HepG2 (cell line): ENCODE measurements around the gene TEX12. TPM values are rescaled to one million over a fixed set of nuclear protein-coding genes. Genes with fewer than 3 reads are reported as not detected.
A peak's percentile ranks its signal among the peaks of the same experiment; 100 is the strongest.

Source experiments
- ATM ChIP-seq: fragments of 450-650 bp; IDR thresholded peaks from 2 replicates; pipeline ENCODE4 v1.7.1; 2017; ENCODE audit warnings: mild to moderate bottlenecking, borderline replicate concordance
- BORCS8-MEF2B ChIP-seq: sonication (generic); formaldehyde crosslinking; IDR thresholded peaks from 2 replicates; pipeline ENCODE4 v1.8.0; 2022; ENCODE audit warnings: mild to moderate bottlenecking, missing genetic modification reagents
- FOXO1 ChIP-seq: sonication (generic); formaldehyde crosslinking; IDR thresholded peaks from 2 replicates; pipeline ENCODE4 v1.4.0; 2020; ENCODE audit warnings: missing genetic modification reagents
- HNRNPL ChIP-seq: fragments of 200-400 bp; formaldehyde crosslinking; IDR thresholded peaks from 2 replicates; pipeline ENCODE4 v1.6.1; 2017; ENCODE audit warnings: mild to moderate bottlenecking, low read depth, low read length
- MTA1 ChIP-seq: sonication (generic); formaldehyde crosslinking; IDR thresholded peaks from 2 replicates; pipeline ENCODE4 v1.4.0; 2020; ENCODE audit warnings: missing genetic modification reagents, mild to moderate bottlenecking, borderline replicate concordance
- MXI1 ChIP-seq: IDR thresholded peaks from 3 replicates; pipeline ENCODE4 v1.6.1; 2012; ENCODE audit warnings: low read depth, low read length, inconsistent platforms, borderline replicate concordance
- PHF21A ChIP-seq: sonication (generic); formaldehyde crosslinking; IDR thresholded peaks from 2 replicates; pipeline ENCODE4 v1.5.0; 2020; ENCODE audit warnings: mild to moderate bottlenecking, missing genetic modification reagents
- TARDBP ChIP-seq: sonication (generic); formaldehyde crosslinking; IDR thresholded peaks from 2 replicates; pipeline ENCODE4 v1.8.0; 2022; ENCODE audit warnings: mild to moderate bottlenecking, missing genetic modification reagents
- TBX3 ChIP-seq: fragments of 450-650 bp; IDR thresholded peaks from 2 replicates; pipeline ENCODE4 v1.6.1; 2017; ENCODE audit warnings: antibody characterized with exemption, mild to moderate bottlenecking, inconsistent platforms, borderline replicate concordance
- ZBTB21 ChIP-seq: sonication (generic); formaldehyde crosslinking; IDR thresholded peaks from 2 replicates; pipeline ENCODE4 v1.4.0; 2020; ENCODE audit warnings: missing genetic modification reagents
- ZEB1 ChIP-seq: IDR thresholded peaks from 2 replicates; pipeline ENCODE4 v1.6.1; 2012; ENCODE audit warnings: mild to moderate bottlenecking, low read depth, inconsistent platforms; ENCODE audit not compliant: insufficient replicate concordance
- ZMYM3 ChIP-seq: sonication (generic); formaldehyde crosslinking; IDR thresholded peaks from 2 replicates; pipeline ENCODE4 v1.5.1; 2020; ENCODE audit warnings: mild to moderate bottlenecking, missing genetic modification reagents
- ZNF124 ChIP-seq: sonication (generic); formaldehyde crosslinking; IDR thresholded peaks from 2 replicates; pipeline ENCODE4 v1.4.0; 2020; ENCODE audit warnings: missing genetic modification reagents
- ZNF350 ChIP-seq: sonication (generic); formaldehyde crosslinking; IDR thresholded peaks from 2 replicates; pipeline ENCODE4 v1.4.0; 2020; ENCODE audit warnings: mild to moderate bottlenecking, low read depth, missing genetic modification reagents, borderline replicate concordance
- ZNF382 ChIP-seq: sonication (generic); formaldehyde crosslinking; IDR thresholded peaks from 2 replicates; pipeline ENCODE4 v1.5.0; 2020; ENCODE audit warnings: missing genetic modification reagents, mild to moderate bottlenecking, borderline replicate concordance
- ZNF615 ChIP-seq: sonication (generic); formaldehyde crosslinking; IDR thresholded peaks from 2 replicates; pipeline ENCODE4 v1.5.0; 2020; ENCODE audit warnings: mild to moderate bottlenecking, missing genetic modification reagents, borderline replicate concordance
- ZNF678 ChIP-seq: sonication (generic); formaldehyde crosslinking; IDR thresholded peaks from 2 replicates; pipeline ENCODE4 v1.4.0; 2020; ENCODE audit warnings: mild to moderate bottlenecking, missing genetic modification reagents
- ZNF768 ChIP-seq: sonication (generic); formaldehyde crosslinking; IDR thresholded peaks from 2 replicates; pipeline ENCODE4 v1.4.0; 2020; ENCODE audit warnings: missing genetic modification reagents
- ZNF841 ChIP-seq: sonication (generic); formaldehyde crosslinking; IDR thresholded peaks from 2 replicates; pipeline ENCODE4 v1.8.1; 2023; ENCODE audit warnings: missing genetic modification reagents, borderline replicate concordance
- polyA plus RNA-seq, 8 experiments: library from polyadenylated mRNA; depleted of rRNA in 3 of 8; stranded (reverse) in 7 of 8; unstranded in 1 of 8; fragments of >200 nt; fragmentation: Illumina TruSeq in 4 of 8; extraction: Trizol in 4 of 8; gene quantifications; 2 replicates each; pipeline versions ENCODE4 v1.2.1 to v1.2.3, GENCODE V29; 2011 to 2016; ENCODE audit warnings: low read depth in 4 of 8, missing spikeins in 1 of 8, mixed read lengths in 1 of 8; ENCODE audit not compliant: insufficient read depth in 1 of 8
- total RNA-seq, 5 experiments: library from RNA; depleted of rRNA; stranded (reverse); fragments of >200 nt; fragmentation: Illumina TruSeq; extraction: Trizol; gene quantifications; 2 replicates each; pipeline ENCODE4 v1.2.3, GENCODE V29; 2016; ENCODE audit warnings: low read depth in 1 of 5
- TF ChIP-seq, protein P1 (sequence below): sonication (generic); formaldehyde crosslinking; IDR thresholded peaks from 2 replicates; pipeline ENCODE4 v1.4.0; 2020; ENCODE audit warnings: missing genetic modification reagents, borderline replicate concordance
- TF ChIP-seq, protein P2 (sequence below): IDR thresholded peaks from 2 replicates; pipeline ENCODE4 v1.6.1; 2018; ENCODE audit warnings: missing genetic modification reagents, mild to moderate bottlenecking, missing compliant biosample characterization
- TF ChIP-seq, protein P3 (sequence below): IDR thresholded peaks from 2 replicates; pipeline ENCODE4 v1.6.1; 2016
- TF ChIP-seq, protein P4 (sequence below): sonication (generic); formaldehyde crosslinking; IDR thresholded peaks from 2 replicates; pipeline ENCODE4 v1.4.0; 2020; ENCODE audit warnings: missing genetic modification reagents, borderline replicate concordance

Gene TEX12
- total and polyA plus RNA-seq, 2 of the 13 experiments (the other 11 are each of a cell fraction or from before 2014, with no cell fraction given) = not detected

DNA sequence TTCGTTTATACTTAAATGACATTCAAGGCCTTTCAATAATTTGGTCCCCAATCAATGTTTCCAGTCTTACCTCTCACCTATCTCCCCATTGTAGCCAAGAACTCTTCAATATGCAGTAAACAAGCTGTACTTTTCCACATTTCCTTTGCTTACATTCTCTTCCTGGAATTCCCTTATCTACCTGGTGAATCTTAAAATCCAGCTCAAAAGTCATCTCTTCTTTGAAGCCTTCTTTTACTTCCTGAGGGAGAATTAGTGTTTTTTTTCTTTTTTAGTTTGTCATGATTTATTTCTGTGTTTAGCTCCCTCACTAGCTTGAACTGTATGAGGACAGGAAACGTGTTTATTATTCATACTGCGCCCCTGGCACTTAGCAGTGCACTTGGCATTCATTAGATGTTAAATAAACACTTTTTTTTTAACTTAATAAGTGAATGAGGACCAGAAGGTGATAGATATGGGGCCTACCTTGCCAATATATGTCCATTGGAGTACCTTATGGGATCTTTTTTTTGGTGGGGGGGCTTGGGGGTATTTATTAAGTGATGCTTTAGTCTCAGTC, 54.2 kb downstream of the TEX12 start (continued):
- TF ChIP-seq FOXO1 (CRISPR knock-in tag) (no peak), ZNF841 (CRISPR knock-in tag) (no peak), ZMYM3 (CRISPR knock-in tag) (no peak), PHF21A (CRISPR knock-in tag) (no peak), MXI1 (no peak), ZNF350 (CRISPR knock-in tag) (no peak), ZNF615 (no peak), HNRNPL (no peak), ZNF678 (CRISPR knock-in tag) (no peak), ATM (no peak), TARDBP (CRISPR knock-in tag) (no peak), TBX3 (no peak), BORCS8-MEF2B (CRISPR knock-in tag) (no peak), ZEB1 (peak; percentile 63), ZNF124 (CRISPR knock-in tag) (no peak), MTA1 (CRISPR knock-in tag) (no peak), ZBTB21 (CRISPR knock-in tag) (no peak), ZNF382 (no peak), ZNF768 (CRISPR knock-in tag) (no peak)
- TF ChIP-seq, protein P1, sequence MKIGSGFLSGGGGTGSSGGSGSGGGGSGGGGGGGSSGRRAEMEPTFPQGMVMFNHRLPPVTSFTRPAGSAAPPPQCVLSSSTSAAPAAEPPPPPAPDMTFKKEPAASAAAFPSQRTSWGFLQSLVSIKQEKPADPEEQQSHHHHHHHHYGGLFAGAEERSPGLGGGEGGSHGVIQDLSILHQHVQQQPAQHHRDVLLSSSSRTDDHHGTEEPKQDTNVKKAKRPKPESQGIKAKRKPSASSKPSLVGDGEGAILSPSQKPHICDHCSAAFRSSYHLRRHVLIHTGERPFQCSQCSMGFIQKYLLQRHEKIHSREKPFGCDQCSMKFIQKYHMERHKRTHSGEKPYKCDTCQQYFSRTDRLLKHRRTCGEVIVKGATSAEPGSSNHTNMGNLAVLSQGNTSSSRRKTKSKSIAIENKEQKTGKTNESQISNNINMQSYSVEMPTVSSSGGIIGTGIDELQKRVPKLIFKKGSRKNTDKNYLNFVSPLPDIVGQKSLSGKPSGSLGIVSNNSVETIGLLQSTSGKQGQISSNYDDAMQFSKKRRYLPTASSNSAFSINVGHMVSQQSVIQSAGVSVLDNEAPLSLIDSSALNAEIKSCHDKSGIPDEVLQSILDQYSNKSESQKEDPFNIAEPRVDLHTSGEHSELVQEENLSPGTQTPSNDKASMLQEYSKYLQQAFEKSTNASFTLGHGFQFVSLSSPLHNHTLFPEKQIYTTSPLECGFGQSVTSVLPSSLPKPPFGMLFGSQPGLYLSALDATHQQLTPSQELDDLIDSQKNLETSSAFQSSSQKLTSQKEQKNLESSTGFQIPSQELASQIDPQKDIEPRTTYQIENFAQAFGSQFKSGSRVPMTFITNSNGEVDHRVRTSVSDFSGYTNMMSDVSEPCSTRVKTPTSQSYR = no peak
- TF ChIP-seq, protein P2, sequence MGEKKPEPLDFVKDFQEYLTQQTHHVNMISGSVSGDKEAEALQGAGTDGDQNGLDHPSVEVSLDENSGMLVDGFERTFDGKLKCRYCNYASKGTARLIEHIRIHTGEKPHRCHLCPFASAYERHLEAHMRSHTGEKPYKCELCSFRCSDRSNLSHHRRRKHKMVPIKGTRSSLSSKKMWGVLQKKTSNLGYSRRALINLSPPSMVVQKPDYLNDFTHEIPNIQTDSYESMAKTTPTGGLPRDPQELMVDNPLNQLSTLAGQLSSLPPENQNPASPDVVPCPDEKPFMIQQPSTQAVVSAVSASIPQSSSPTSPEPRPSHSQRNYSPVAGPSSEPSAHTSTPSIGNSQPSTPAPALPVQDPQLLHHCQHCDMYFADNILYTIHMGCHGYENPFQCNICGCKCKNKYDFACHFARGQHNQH (CRISPR knock-in tag) = no peak
- TF ChIP-seq, protein P3, sequence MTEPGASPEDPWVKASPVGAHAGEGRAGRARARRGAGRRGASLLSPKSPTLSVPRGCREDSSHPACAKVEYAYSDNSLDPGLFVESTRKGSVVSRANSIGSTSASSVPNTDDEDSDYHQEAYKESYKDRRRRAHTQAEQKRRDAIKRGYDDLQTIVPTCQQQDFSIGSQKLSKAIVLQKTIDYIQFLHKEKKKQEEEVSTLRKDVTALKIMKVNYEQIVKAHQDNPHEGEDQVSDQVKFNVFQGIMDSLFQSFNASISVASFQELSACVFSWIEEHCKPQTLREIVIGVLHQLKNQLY (CRISPR knock-in tag) = no peak
- TF ChIP-seq, protein P4, sequence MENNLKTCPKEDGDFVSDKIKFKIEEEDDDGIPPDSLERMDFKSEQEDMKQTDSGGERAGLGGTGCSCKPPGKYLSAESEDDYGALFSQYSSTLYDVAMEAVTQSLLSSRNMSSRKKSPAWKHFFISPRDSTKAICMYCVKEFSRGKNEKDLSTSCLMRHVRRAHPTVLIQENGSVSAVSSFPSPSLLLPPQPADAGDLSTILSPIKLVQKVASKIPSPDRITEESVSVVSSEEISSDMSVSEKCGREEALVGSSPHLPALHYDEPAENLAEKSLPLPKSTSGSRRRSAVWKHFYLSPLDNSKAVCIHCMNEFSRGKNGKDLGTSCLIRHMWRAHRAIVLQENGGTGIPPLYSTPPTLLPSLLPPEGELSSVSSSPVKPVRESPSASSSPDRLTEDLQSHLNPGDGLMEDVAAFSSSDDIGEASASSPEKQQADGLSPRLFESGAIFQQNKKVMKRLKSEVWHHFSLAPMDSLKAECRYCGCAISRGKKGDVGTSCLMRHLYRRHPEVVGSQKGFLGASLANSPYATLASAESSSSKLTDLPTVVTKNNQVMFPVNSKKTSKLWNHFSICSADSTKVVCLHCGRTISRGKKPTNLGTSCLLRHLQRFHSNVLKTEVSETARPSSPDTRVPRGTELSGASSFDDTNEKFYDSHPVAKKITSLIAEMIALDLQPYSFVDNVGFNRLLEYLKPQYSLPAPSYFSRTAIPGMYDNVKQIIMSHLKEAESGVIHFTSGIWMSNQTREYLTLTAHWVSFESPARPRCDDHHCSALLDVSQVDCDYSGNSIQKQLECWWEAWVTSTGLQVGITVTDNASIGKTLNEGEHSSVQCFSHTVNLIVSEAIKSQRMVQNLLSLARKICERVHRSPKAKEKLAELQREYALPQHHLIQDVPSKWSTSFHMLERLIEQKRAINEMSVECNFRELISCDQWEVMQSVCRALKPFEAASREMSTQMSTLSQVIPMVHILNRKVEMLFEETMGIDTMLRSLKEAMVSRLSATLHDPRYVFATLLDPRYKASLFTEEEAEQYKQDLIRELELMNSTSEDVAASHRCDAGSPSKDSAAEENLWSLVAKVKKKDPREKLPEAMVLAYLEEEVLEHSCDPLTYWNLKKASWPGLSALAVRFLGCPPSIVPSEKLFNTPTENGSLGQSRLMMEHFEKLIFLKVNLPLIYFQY (CRISPR knock-in tag) = no peak
